HL-60 (cell line): ENCODE data around the gene OR5H1.

Experiments
- DNase-seq, 2 experiments: peaks; one replicate each; pipeline ENCODE4 v3.0.0-alpha.2; 2010 to 2020; ENCODE audit warnings: low read depth in 1 of 2, low spot score in 1 of 2
- H3K27ac ChIP-seq: fragments of 250-450 bp; sonication (Bioruptor Pico); replicated peaks from 2 replicates; pipeline ENCODE4 v1.5.1; 2020; ENCODE audit warnings: mild to moderate bottlenecking, moderate library complexity
- H3K27me3 ChIP-seq: fragments of 250-450 bp; sonication (Bioruptor Pico); 2 replicates; pipeline ENCODE4 v1.5.1; 2021; ENCODE audit warnings: mild to moderate bottlenecking, moderate library complexity; ENCODE audit not compliant: insufficient read depth, poor library complexity, severe bottlenecking
- H3K4me3 ChIP-seq: replicated peaks from 2 replicates; pipeline ENCODE4 v1.5.1; 2011; ENCODE audit warnings: mild to moderate bottlenecking, control low read depth, low read length; ENCODE audit not compliant: insufficient read depth
- CTCF ChIP-seq: IDR thresholded peaks from one replicate; pipeline ENCODE4 v1.5.1; 2011; ENCODE audit warnings: low read length, control low read depth, inconsistent platforms; ENCODE audit not compliant: insufficient read depth
- GABPA ChIP-seq: IDR thresholded peaks from 2 replicates; pipeline ENCODE4 v1.6.1; 2012; ENCODE audit warnings: low read depth
- POLR2AphosphoS5 ChIP-seq: IDR thresholded peaks from 2 replicates; pipeline ENCODE4 v1.6.1; 2012; ENCODE audit warnings: low read depth
- SPI1 ChIP-seq: IDR thresholded peaks from 2 replicates; pipeline ENCODE4 v1.6.1; 2012; ENCODE audit warnings: low read depth, mild to moderate bottlenecking, borderline replicate concordance
- TF ChIP-seq, protein P1 (sequence below): IDR thresholded peaks from 2 replicates; pipeline ENCODE4 v1.6.1; 2012; ENCODE audit warnings: low read depth; ENCODE audit not compliant: insufficient replicate concordance

OR5H1 gene

DNA sequence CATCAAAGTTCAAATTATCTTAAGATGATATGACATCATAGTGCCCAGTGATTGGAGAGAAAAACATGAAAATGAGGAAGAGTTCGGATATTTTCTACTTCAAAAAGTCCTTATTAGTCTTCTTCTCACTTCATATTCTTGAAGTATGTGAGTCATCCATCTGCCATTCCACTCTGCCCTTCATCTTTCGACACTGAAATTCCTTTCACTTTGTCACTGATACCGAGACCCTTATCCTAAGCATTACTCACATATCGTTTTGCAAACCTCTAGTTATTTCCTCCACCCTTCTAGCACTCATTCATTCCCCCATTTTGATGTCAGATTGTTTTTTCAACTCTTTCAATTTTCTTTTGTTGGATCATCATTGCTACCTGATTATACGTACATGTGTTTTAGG, 20.7 kb downstream of the OR5H1 start:
- no peak overlapping the region for H3K4me3 ChIP-seq
- DNase-seq, result no peak
- no peaks in the 10 kb centered on the region for H3K27me3 ChIP-seq
- no peak for TF ChIP-seq GABPA
- TF ChIP-seq POLR2AphosphoS5, result no peak
- no peak for TF ChIP-seq CTCF
- no peak overlapping the region for H3K27ac ChIP-seq

GRCh38 chr3:98166396-98166795, 35.9 kb downstream of the OR5H1 start, which contains the start of gene OR5H15:
Gene OR5H15 (plus strand): TSS chr3:98166696. CDS start chr3:98168700, 2,004 bp downstream.
- no peaks in the 10 kb centered on the region for H3K27me3 ChIP-seq
- no peak for DNase-seq
- no peak within 1 kb of the TSS for H3K27ac ChIP-seq
- no peak for TF ChIP-seq CTCF
- no peak within 1 kb of the TSS for H3K4me3 ChIP-seq

- H3K27me3 ChIP-seq, result no peaks in the 10 kb centered on the region
- no peak for DNase-seq
- no peak overlapping the region for H3K27ac ChIP-seq
- TF ChIP-seq CTCF, result no peak
- TF ChIP-seq, protein P1, sequence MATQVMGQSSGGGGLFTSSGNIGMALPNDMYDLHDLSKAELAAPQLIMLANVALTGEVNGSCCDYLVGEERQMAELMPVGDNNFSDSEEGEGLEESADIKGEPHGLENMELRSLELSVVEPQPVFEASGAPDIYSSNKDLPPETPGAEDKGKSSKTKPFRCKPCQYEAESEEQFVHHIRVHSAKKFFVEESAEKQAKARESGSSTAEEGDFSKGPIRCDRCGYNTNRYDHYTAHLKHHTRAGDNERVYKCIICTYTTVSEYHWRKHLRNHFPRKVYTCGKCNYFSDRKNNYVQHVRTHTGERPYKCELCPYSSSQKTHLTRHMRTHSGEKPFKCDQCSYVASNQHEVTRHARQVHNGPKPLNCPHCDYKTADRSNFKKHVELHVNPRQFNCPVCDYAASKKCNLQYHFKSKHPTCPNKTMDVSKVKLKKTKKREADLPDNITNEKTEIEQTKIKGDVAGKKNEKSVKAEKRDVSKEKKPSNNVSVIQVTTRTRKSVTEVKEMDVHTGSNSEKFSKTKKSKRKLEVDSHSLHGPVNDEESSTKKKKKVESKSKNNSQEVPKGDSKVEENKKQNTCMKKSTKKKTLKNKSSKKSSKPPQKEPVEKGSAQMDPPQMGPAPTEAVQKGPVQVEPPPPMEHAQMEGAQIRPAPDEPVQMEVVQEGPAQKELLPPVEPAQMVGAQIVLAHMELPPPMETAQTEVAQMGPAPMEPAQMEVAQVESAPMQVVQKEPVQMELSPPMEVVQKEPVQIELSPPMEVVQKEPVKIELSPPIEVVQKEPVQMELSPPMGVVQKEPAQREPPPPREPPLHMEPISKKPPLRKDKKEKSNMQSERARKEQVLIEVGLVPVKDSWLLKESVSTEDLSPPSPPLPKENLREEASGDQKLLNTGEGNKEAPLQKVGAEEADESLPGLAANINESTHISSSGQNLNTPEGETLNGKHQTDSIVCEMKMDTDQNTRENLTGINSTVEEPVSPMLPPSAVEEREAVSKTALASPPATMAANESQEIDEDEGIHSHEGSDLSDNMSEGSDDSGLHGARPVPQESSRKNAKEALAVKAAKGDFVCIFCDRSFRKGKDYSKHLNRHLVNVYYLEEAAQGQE, result no peak
- no peak for TF ChIP-seq GABPA
- TF ChIP-seq POLR2AphosphoS5, result no peak
- no peak for TF ChIP-seq SPI1
- H3K4me3 ChIP-seq, result no peak overlapping the region
Observed at GRCh38 chr3:98171071-98171470, 40.5 kb downstream of the OR5H1 start.

GRCh38 chr3:98172621-98173020, 42.1 kb downstream of the OR5H1 start:
- TF ChIP-seq POLR2AphosphoS5 (no peak), SPI1 (no peak), GABPA (no peak)
- TF ChIP-seq, protein P1, result no peak
- H3K27me3 ChIP-seq, result no peaks in the 10 kb centered on the region
- no peak overlapping the region for H3K4me3 ChIP-seq
- no peak overlapping the region for H3K27ac ChIP-seq
- no peak for DNase-seq
